Panc1 (cell line): ENCODE measurements around the gene OR2T12. TPM values are rescaled to one million over a fixed set of nuclear protein-coding genes. Genes with fewer than 3 reads are reported as not detected.

Experiments used
- ATAC-seq: fragments of 200-7000 bp; cut with Tn5 transposase; 2 replicates; pipeline ENCODE4 v1.9.1; 2020; ENCODE audit warnings: mild to moderate bottlenecking, moderate library complexity
- BruUV-seq: library from RNA; stranded (reverse); fragments of 400-500 nt; replicated peaks from 2 replicates; lab custom pipeline; 2021; lab: Mats Ljungman, UMichigan
- CTCF ChIA-PET: fragments of 300-600 bp; sonication (Branson Sonifier 250); formaldehyde crosslinking; loops from one replicate; lab custom pipeline; 2022; ENCODE audit warnings: antibody characterized with exemption; lab: Charles Lee
- POLR2A ChIA-PET: fragments of 300-600 bp; sonication (Branson Sonifier 250); formaldehyde crosslinking; loops from one replicate; lab custom pipeline; 2022; ENCODE audit warnings: antibody characterized with exemption; lab: Charles Lee
- DNase-seq: peaks from one replicate; pipeline ENCODE4 v3.0.0-alpha.2; 2010; ENCODE audit warnings: low read depth, low spot score
- H3K27ac ChIP-seq: 2 replicates; pipeline ENCODE4 v1.5.1; 2011; ENCODE audit warnings: mild to moderate bottlenecking, low read length, inconsistent platforms
- H3K27me3 ChIP-seq: fragments of 200-500 bp; sonication (Bioruptor generic); 2 replicates; pipeline ENCODE4 v1.6.0; 2014; ENCODE audit warnings: low read length, inconsistent platforms; ENCODE audit not compliant: control insufficient read depth, insufficient read depth
- H3K36me3 ChIP-seq: fragments of 200-500 bp; sonication (Bioruptor generic); 2 replicates; pipeline ENCODE4 v1.5.1; 2014; ENCODE audit warnings: inconsistent platforms, mild to moderate bottlenecking, low read length, moderate library complexity; ENCODE audit not compliant: control insufficient read depth, insufficient read depth
- H3K4me1 ChIP-seq: 2 replicates; pipeline ENCODE4 v1.5.1; 2011; ENCODE audit warnings: inconsistent platforms, mild to moderate bottlenecking, low read length, moderate library complexity; ENCODE audit not compliant: control insufficient read depth, insufficient read depth
- H3K4me3 ChIP-seq, 2 experiments: 2 replicates each; pipeline ENCODE4 v1.5.1; 2011 to 2012; ENCODE audit warnings: low read depth in 2 of 2, low read length in 2 of 2, mild to moderate bottlenecking in 2 of 2, inconsistent platforms in 1 of 2, moderate library complexity in 1 of 2
- H3K9me3 ChIP-seq: fragments of 200-500 bp; sonication (Bioruptor generic); 2 replicates; pipeline ENCODE4 v1.5.1; 2014; ENCODE audit warnings: low read depth, mild to moderate bottlenecking, inconsistent platforms, low read length, moderate library complexity; ENCODE audit not compliant: control insufficient read depth, insufficient read depth
- CTCF ChIP-seq: fragments of 450-650 bp; IDR thresholded peaks from 2 replicates; pipeline ENCODE4 v1.5.1; 2017; ENCODE audit warnings: mild to moderate bottlenecking
- POLR2AphosphoS5 ChIP-seq: IDR thresholded peaks from 2 replicates; pipeline ENCODE4 v1.6.1; 2012; ENCODE audit warnings: mild to moderate bottlenecking, low read depth, low read length, moderate library complexity
- REST ChIP-seq, 2 experiments: IDR thresholded peaks; 2 replicates each; pipeline ENCODE4 v1.6.1; 2011 to 2012; ENCODE audit warnings: low read depth in 2 of 2, control low read depth in 1 of 2, low read length in 1 of 2, mild to moderate bottlenecking in 1 of 2, moderate library complexity in 1 of 2; ENCODE audit not compliant: insufficient read depth in 1 of 2
- SIN3A ChIP-seq: IDR thresholded peaks from 2 replicates; pipeline ENCODE4 v1.6.1; 2012; ENCODE audit warnings: low read depth, mild to moderate bottlenecking, low read length, moderate library complexity, borderline replicate concordance; ENCODE audit not compliant: insufficient read depth
- TCF7L2 ChIP-seq: IDR thresholded peaks from 2 replicates; pipeline ENCODE4 v1.6.1; 2011; ENCODE audit warnings: mild to moderate bottlenecking, low read depth, low read length, inconsistent platforms
- in situ Hi-C: cut with HindIII; loops from 2 replicates; pipeline ENCODE4 v1.10.0; 2016; ENCODE audit warnings: low sequenced_read_pairs, low pct_unique_long_range_greater_than_20kb
- intact Hi-C: fragments of 100-400 bp; cut with micrococcal nuclease; formaldehyde crosslinking; loops from one replicate; pipeline ENCODE4 v1.10.0; 2022; ENCODE audit not compliant: unreplicated experiment
- total RNA-seq: library from RNA; stranded (reverse); gene quantifications from one replicate; pipeline ENCODE4 v1.2.1, GENCODE V29; 2021; ENCODE audit not compliant: unreplicated experiment

OR2T12 gene
- total RNA-seq, 1 experiment from 2014 or later = not detected

GRCh38 chr1:248343451-248343850 is 40.2 kb upstream of the OR2T12 start:
- Histone ChIP-seq H3K36me3 (no peaks in the 10 kb centered on the region), H3K27me3 (no peaks in the 10 kb centered on the region), H3K4me3 (no peak overlapping the region), H3K4me1 (no peaks in the 10 kb centered on the region), H3K27ac (no peak overlapping the region), H3K9me3 (no peaks in the 10 kb centered on the region)
- intact Hi-C loops (no loop called here), in situ Hi-C loops (no loop called here)
- ChIA-PET CTCF (no interaction called here), POLR2A (no interaction called here)
- DNase-seq (no peak), ATAC-seq (no peak)
- BruUV-seq = no TSS peak
- TF ChIP-seq TCF7L2 = no peak
- TF ChIP-seq SIN3A = no peak
- TF ChIP-seq REST (IDR thresholded peaks at IDR 0.05; ENCODE audit: insufficient read depth in 1 of 2, low read depth in 2 of 2, low read length in 1 of 2) = no peak
- TF ChIP-seq CTCF = no peak
- no peak for TF ChIP-seq POLR2AphosphoS5

- ChIA-PET POLR2A (no interaction called here), CTCF (no interaction called here)
- no TSS peak for BruUV-seq
Observed at GRCh38 chr1:248324468-248324867, 21.2 kb upstream of the OR2T12 start, which contains the start of gene OR2M7. OR2M7 (minus strand) TSS chr1:248324568; CDS start chr1:248324568, 0 bp downstream.

More at GRCh38 chr1:248324468-248324867, 21.2 kb upstream of the OR2T12 start, which contains the start of gene OR2M7:
- in situ Hi-C loops = no loop called here
- no peaks in the 10 kb centered on the region for H3K36me3 ChIP-seq
- DNase-seq (no peak), ATAC-seq (no peak)
- intact Hi-C loops = no loop called here
- no peak within 1 kb of the TSS for H3K4me3 ChIP-seq
- H3K27ac ChIP-seq = no peak within 1 kb of the TSS
- H3K9me3 ChIP-seq = no peaks in the 10 kb centered on the region
- no peaks in the 10 kb centered on the region for H3K4me1 ChIP-seq
- no peaks in the 10 kb centered on the region for H3K27me3 ChIP-seq
- TF ChIP-seq TCF7L2 = no peak
- TF ChIP-seq POLR2AphosphoS5 = no peak
- TF ChIP-seq REST (IDR thresholded peaks at IDR 0.05; ENCODE audit: insufficient read depth in 1 of 2, low read depth in 2 of 2, low read length in 1 of 2) = no peak
- no peak for TF ChIP-seq CTCF
- TF ChIP-seq SIN3A = no peak
